RWPE2 (cell line): Measurements from ENCODE around the gene TENT5C.
A peak's percentile ranks its signal among the peaks of the same experiment; 100 is the strongest.

Experiments used
- ATAC-seq: fragments of 200-7000 bp; cut with Tn5 transposase; 3 replicates; pipeline ENCODE4 v1.9.1; 2021; ENCODE audit warnings: low read depth
- DNase-seq: peaks from one replicate; pipeline ENCODE4 v3.0.0-alpha.2; 2020; ENCODE audit warnings: low spot score
- H3K27ac ChIP-seq: fragments of 450-650 bp; 2 replicates; pipeline ENCODE4 v1.5.1; 2017; ENCODE audit warnings: mild to moderate bottlenecking; ENCODE audit not compliant: poor library complexity, severe bottlenecking
- H3K27me3 ChIP-seq: fragments of 250-450 bp; sonication (Bioruptor Pico); 2 replicates; pipeline ENCODE4 v1.5.1; 2021; ENCODE audit warnings: mild to moderate bottlenecking, moderate library complexity; ENCODE audit not compliant: insufficient read depth, poor library complexity, severe bottlenecking
- H3K36me3 ChIP-seq: fragments of 250-450 bp; sonication (Bioruptor Pico); 2 replicates; pipeline ENCODE4 v1.5.1; 2020; ENCODE audit warnings: low read depth, mild to moderate bottlenecking, moderate library complexity
- H3K4me1 ChIP-seq: fragments of 250-450 bp; sonication (Bioruptor Pico); 2 replicates; pipeline ENCODE4 v1.5.1; 2021; ENCODE audit warnings: mild to moderate bottlenecking, moderate library complexity; ENCODE audit not compliant: insufficient read depth, poor library complexity, severe bottlenecking
- H3K4me3 ChIP-seq: fragments of 250-450 bp; sonication (Bioruptor Pico); 2 replicates; pipeline ENCODE4 v1.5.1; 2021; ENCODE audit warnings: mild to moderate bottlenecking, moderate library complexity; ENCODE audit not compliant: severe bottlenecking
- H3K9me3 ChIP-seq: fragments of 250-450 bp; sonication (Bioruptor Pico); 2 replicates; pipeline ENCODE4 v1.5.1; 2021; ENCODE audit warnings: mild to moderate bottlenecking, moderate library complexity; ENCODE audit not compliant: severe bottlenecking
- CTCF ChIP-seq: fragments of 450-650 bp; IDR thresholded peaks from one replicate; pipeline ENCODE4 v1.5.1; 2017; ENCODE audit warnings: mild to moderate bottlenecking, moderate library complexity; ENCODE audit not compliant: poor library complexity, severe bottlenecking

The TENT5C gene

GRCh38 chr1:117657031-117657430 is 51.2 kb downstream of the TENT5C start:
- Histone ChIP-seq H3K27me3 (no peaks in the 10 kb centered on the region), H3K4me3 (no peak overlapping the region), H3K36me3 (no peaks in the 10 kb centered on the region), H3K9me3 (no peaks in the 10 kb centered on the region), H3K4me1 (peaks cover 14% of the 10 kb centered on the region), H3K27ac (no peak overlapping the region)
- ATAC-seq (peak; percentile 87), DNase-seq (no peak)
- TF ChIP-seq CTCF: no peak

- ATAC-seq (no peak), DNase-seq (no peak)
- Histone ChIP-seq H3K27me3 (no peaks in the 10 kb centered on the region), H3K4me1 (peaks cover 14% of the 10 kb centered on the region), H3K27ac (no peak overlapping the region), H3K36me3 (no peaks in the 10 kb centered on the region), H3K9me3 (no peaks in the 10 kb centered on the region), H3K4me3 (no peak overlapping the region)
- no peak for TF ChIP-seq CTCF
Observed at GRCh38 chr1:117657949-117658660, 52.3 kb downstream of the TENT5C start.

GRCh38 chr1:117658676-117659075 is 52.8 kb downstream of the TENT5C start:
- ATAC-seq: no peak
- H3K9me3 ChIP-seq: no peaks in the 10 kb centered on the region
- H3K27ac ChIP-seq: no peak overlapping the region
- H3K27me3 ChIP-seq: no peaks in the 10 kb centered on the region
- peaks cover 14% of the 10 kb centered on the region for H3K4me1 ChIP-seq
- DNase-seq: no peak
- no peak overlapping the region for H3K4me3 ChIP-seq
- no peak for TF ChIP-seq CTCF
- no peaks in the 10 kb centered on the region for H3K36me3 ChIP-seq

- H3K9me3 ChIP-seq: no peaks in the 10 kb centered on the region
- no peak for DNase-seq
- no peaks in the 10 kb centered on the region for H3K27me3 ChIP-seq
- H3K4me3 ChIP-seq: no peak overlapping the region
- no peak for ATAC-seq
- no peaks in the 10 kb centered on the region for H3K36me3 ChIP-seq
- TF ChIP-seq CTCF: no peak
- H3K27ac ChIP-seq: no peak overlapping the region
- peaks cover 14% of the 10 kb centered on the region for H3K4me1 ChIP-seq
Observed at GRCh38 chr1:117659550-117660270, 53.9 kb downstream of the TENT5C start.
